Neuronal stem cell (in vitro differentiated cells): ENCODE data around the gene MIA.
A peak's percentile ranks its signal among the peaks of the same experiment; 100 is the strongest.

Experiments used
- DNase-seq: peaks from one replicate; pipeline ENCODE4 v3.0.0-alpha.2; 2013; ENCODE audit warnings: low spot score
- H2AFZ ChIP-seq: one replicate; pipeline ENCODE4 v1.6.1; 2013; ENCODE audit warnings: mild to moderate bottlenecking, low read length, inconsistent platforms
- H2AK5ac ChIP-seq: 2 replicates; pipeline ENCODE4 v1.6.1; 2013; ENCODE audit warnings: low read depth, mild to moderate bottlenecking, inconsistent platforms, low read length, moderate library complexity, mixed read lengths
- H2BK120ac ChIP-seq: 2 replicates; pipeline ENCODE4 v1.6.1; 2013; ENCODE audit warnings: low read depth, mild to moderate bottlenecking, inconsistent platforms, low read length, moderate library complexity, mixed read lengths
- H2BK12ac ChIP-seq: one replicate; pipeline ENCODE4 v1.6.1; 2013; ENCODE audit warnings: low read length, inconsistent platforms
- H2BK15ac ChIP-seq: 2 replicates; pipeline ENCODE4 v1.6.1; 2013; ENCODE audit warnings: mild to moderate bottlenecking, low read length, inconsistent platforms, mixed read lengths
- H2BK5ac ChIP-seq: one replicate; pipeline ENCODE4 v1.6.1; 2013; ENCODE audit warnings: inconsistent platforms, mild to moderate bottlenecking, low read length, moderate library complexity
- H3K14ac ChIP-seq: one replicate; pipeline ENCODE4 v1.6.1; 2013; ENCODE audit warnings: low read length, inconsistent platforms
- H3K18ac ChIP-seq: 2 replicates; pipeline ENCODE4 v1.6.1; 2013; ENCODE audit warnings: low read length, inconsistent platforms
- H3K23ac ChIP-seq: 2 replicates; pipeline ENCODE4 v1.6.1; 2013; ENCODE audit warnings: low read depth, mild to moderate bottlenecking, mixed read lengths, low read length, inconsistent platforms; ENCODE audit not compliant: poor library complexity
- H3K27ac ChIP-seq: replicated peaks from 3 replicates; pipeline ENCODE4 v1.5.1; 2013; ENCODE audit warnings: low read length, inconsistent platforms
- H3K27me3 ChIP-seq, 3 experiments: 2 replicates each; pipeline ENCODE4 v1.6.1; 2013; ENCODE audit warnings: low read length in 3 of 3, mild to moderate bottlenecking in 2 of 3, inconsistent platforms in 1 of 3, low read depth in 1 of 3, mixed read lengths in 1 of 3, moderate library complexity in 1 of 3; ENCODE audit not compliant: control insufficient read depth in 3 of 3, insufficient read depth in 3 of 3
- H3K36me3 ChIP-seq, 2 donors: replicated peaks in 1 of 2; 2 replicates each; pipeline ENCODE4 v1.6.1; 2013; ENCODE audit warnings: low read length in 2 of 2; ENCODE audit not compliant: control insufficient read depth in 2 of 2, insufficient read depth in 2 of 2
- H3K4ac ChIP-seq: 2 replicates; pipeline ENCODE4 v1.6.1; 2013; ENCODE audit warnings: inconsistent platforms, mild to moderate bottlenecking, low read length, moderate library complexity
- H3K4me1 ChIP-seq, 2 donors: 1 replicate in 1 of 2; 2 replicates in 1 of 2; pipeline ENCODE4 v1.6.1; 2013; ENCODE audit warnings: low read length in 2 of 2, low read depth in 1 of 2; ENCODE audit not compliant: control insufficient read depth in 2 of 2, insufficient read depth in 1 of 2
- H3K4me2 ChIP-seq: one replicate; pipeline ENCODE4 v1.6.1; 2013; ENCODE audit warnings: mild to moderate bottlenecking, low read length, inconsistent platforms; ENCODE audit not compliant: insufficient read depth, poor library complexity, severe bottlenecking
- H3K4me3 ChIP-seq, 2 donors: 2 replicates each; pipeline ENCODE4 v1.5.1; 2013; ENCODE audit warnings: low read length in 2 of 2, mild to moderate bottlenecking in 2 of 2, inconsistent platforms in 1 of 2, moderate library complexity in 1 of 2
- H3K79me1 ChIP-seq: one replicate; pipeline ENCODE4 v1.6.1; 2013; ENCODE audit warnings: low read depth, mild to moderate bottlenecking, inconsistent platforms, low read length, moderate library complexity
- H3K9ac ChIP-seq: one replicate; pipeline ENCODE4 v1.6.1; 2013; ENCODE audit warnings: mild to moderate bottlenecking, low read depth, low read length, inconsistent platforms; ENCODE audit not compliant: poor library complexity
- H3K9me3 ChIP-seq, 2 donors: replicated peaks in 1 of 2; 2 replicates each; pipeline versions ENCODE3 to v1.6.1; 2013; ENCODE audit warnings: low read length in 2 of 2, mild to moderate bottlenecking in 2 of 2, inconsistent platforms in 1 of 2, low read depth in 1 of 2, mixed read lengths in 1 of 2, moderate library complexity in 1 of 2; ENCODE audit not compliant: control insufficient read depth in 2 of 2, insufficient read depth in 1 of 2
- H4K8ac ChIP-seq: one replicate; pipeline ENCODE4 v1.6.1; 2013; ENCODE audit warnings: low read depth, mild to moderate bottlenecking, inconsistent platforms, low read length, moderate library complexity
- H4K91ac ChIP-seq: one replicate; pipeline ENCODE4 v1.6.1; 2013; ENCODE audit warnings: low read length, low read depth, mild to moderate bottlenecking, inconsistent platforms; ENCODE audit not compliant: poor library complexity
- WGBS, 2 donors: extraction: QIAGEN DNeasy Blood & Tissue Kit; methylation state at CpG; one replicate each; pipeline ENCODE4 v1.1.7; 2013; ENCODE audit warnings: missing lambda C conversion rate in 2 of 2, mixed read lengths in 1 of 2; ENCODE audit not compliant: insufficient read length in 2 of 2, insufficient replicate concordance in 1 of 2; ENCODE audit errors: extremely low coverage in 2 of 2; 5-methylcytosine and 5-hydroxymethylcytosine counted together

MIA gene

DNA sequence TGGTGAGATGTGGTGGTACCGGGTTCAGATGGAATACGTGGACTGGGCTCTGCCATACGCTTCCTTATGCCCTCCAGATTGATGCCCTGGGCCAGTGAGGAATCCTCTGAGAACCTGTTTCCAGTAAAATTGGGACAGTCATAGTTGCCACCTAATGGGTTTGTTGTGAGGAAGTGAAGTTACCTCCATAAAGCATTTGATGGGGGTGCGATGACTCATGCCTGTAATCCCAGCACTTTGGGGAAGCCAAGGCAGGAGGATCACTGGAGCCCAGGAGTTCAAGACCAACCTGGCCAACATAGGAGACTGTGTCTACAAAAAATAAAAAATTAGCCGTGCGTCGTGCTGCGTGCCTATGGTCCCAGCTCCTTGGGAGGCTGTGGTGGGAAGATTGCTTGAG lies 19.5 kb upstream of the MIA start:
- H3K36me3 ChIP-seq, result peaks cover 51 to 83% of the 10 kb centered on the region in 2 donors

DNA sequence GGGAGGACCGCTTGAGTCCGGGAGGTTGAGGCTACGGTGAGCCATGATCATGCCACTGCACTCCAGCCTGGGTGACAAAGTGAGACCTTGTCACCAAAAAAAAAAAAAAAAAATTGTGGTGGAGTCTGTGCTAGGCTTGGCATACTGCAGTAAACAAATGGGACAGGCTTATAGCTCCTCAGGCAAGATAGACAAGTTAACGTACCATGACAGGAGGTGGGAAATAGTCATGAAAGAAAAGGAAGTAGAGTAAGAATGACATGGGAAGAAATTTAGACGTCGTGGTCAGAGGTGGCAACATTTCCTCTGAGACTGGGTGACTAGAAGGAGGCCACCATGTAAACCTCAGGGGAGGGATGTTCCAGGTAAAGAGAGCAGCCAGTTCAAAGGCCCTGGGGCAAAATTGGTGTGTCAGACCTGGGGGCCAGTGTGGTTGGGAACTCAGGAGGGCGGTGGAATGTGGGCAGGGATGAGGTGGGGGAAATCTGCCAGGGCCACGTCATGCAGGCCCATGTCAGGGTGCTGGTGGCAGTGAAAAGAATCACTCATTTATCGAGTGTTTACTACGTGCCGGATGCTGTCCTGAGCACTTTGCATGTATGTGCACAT lies 18.7 kb upstream of the MIA start:
- H3K36me3 ChIP-seq, result peaks cover 55 to 90% of the 10 kb centered on the region in 2 donors
- peaks cover 4 to 7% of the 10 kb centered on the region in 2 donors for H3K4me1 ChIP-seq

More for the DNA sequence above, 19.5 kb upstream of the MIA start:
- Histone ChIP-seq H3K4ac (no peak overlapping the region), H4K8ac (no peak overlapping the region), H2AFZ (no peak overlapping the region), H3K4me1 (peaks cover 4 to 7% of the 10 kb centered on the region in 2 donors), H2BK120ac (no peak overlapping the region), H3K4me2 (no peak overlapping the region), H3K14ac (no peak overlapping the region), H3K79me1 (peaks cover 20% of the 10 kb centered on the region), H2BK15ac (no peak overlapping the region), H4K91ac (no peak overlapping the region), H3K9me3 (peaks cover 2 to 3% of the 10 kb centered on the region in 2 donors), H3K18ac (no peak overlapping the region), H3K27me3 (no peaks in the 10 kb centered on the region), H3K9ac (peak overlapping the region; percentile 67), H2BK12ac (no peak overlapping the region), H3K4me3 (no peak overlapping the region), H2BK5ac (no peak overlapping the region), H2AK5ac (no peak overlapping the region), H3K27ac (no peak overlapping the region), H3K23ac (no peak overlapping the region)
- no peak for DNase-seq
- no CpG with 5 or more reads among the region's 8 CpGs for WGBS, 2 donors

DNA sequence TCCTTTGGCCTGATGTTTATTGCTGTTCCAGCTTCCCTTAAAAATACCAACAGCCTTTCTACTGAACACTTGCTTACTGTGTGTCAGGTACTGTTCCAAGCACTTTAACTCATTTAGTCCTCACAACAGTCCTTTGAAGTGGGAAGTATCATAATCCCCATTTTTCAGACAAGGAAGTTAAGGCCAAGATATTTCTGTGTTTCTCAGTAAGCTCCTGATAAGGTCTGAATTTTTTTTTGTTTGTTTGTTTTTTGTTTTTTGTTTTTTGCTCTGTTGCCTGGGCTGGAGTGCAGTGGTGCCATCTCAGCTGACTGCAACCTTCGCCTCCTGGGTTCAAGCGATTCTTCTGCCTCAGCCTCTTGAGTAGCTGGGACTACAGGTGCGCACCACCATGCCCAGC lies 16.8 kb upstream of the MIA start:
- Histone ChIP-seq H2BK12ac (no peak overlapping the region), H2BK15ac (no peak overlapping the region), H2AK5ac (no peak overlapping the region), H3K9me3 (peaks cover 0 to 2% of the 10 kb centered on the region in 2 donors), H3K36me3 (peaks cover 73 to 96% of the 10 kb centered on the region in 2 donors), H3K4me3 (no peak overlapping the region), H3K9ac (no peak overlapping the region), H3K18ac (no peak overlapping the region), H2BK5ac (no peak overlapping the region), H4K8ac (no peak overlapping the region), H3K27me3 (no peaks in the 10 kb centered on the region), H4K91ac (no peak overlapping the region), H3K4me1 (peaks cover 0 to 7% of the 10 kb centered on the region in 2 donors), H3K14ac (no peak overlapping the region), H3K27ac (no peak overlapping the region), H3K23ac (no peak overlapping the region), H3K4me2 (no peak overlapping the region), H3K79me1 (peaks cover 20% of the 10 kb centered on the region), H2AFZ (no peak overlapping the region), H3K4ac (no peak overlapping the region), H2BK120ac (no peak overlapping the region)
- DNase-seq, result no peak
- no CpG with 5 or more reads among the region's 3 CpGs for WGBS, 2 donors

More for the DNA sequence above, 18.7 kb upstream of the MIA start:
- WGBS, 2 donors, result no CpG with 5 or more reads among the region's 11 CpGs
- DNase-seq, result no peak
- Histone ChIP-seq H3K18ac (no peak overlapping the region), H2BK120ac (no peak overlapping the region), H3K14ac (no peak overlapping the region), H3K9ac (no peak overlapping the region), H3K27ac (no peak overlapping the region), H2AFZ (no peak overlapping the region), H2BK12ac (no peak overlapping the region), H2BK15ac (no peak overlapping the region), H3K4me2 (no peak overlapping the region), H4K91ac (no peak overlapping the region), H4K8ac (no peak overlapping the region), H2AK5ac (no peak overlapping the region), H3K27me3 (no peaks in the 10 kb centered on the region), H3K4ac (no peak overlapping the region), H3K79me1 (peaks cover 18% of the 10 kb centered on the region), H3K23ac (no peak overlapping the region), H3K9me3 (peaks cover 2 to 3% of the 10 kb centered on the region in 2 donors), H2BK5ac (no peak overlapping the region), H3K4me3 (no peak overlapping the region)

DNA sequence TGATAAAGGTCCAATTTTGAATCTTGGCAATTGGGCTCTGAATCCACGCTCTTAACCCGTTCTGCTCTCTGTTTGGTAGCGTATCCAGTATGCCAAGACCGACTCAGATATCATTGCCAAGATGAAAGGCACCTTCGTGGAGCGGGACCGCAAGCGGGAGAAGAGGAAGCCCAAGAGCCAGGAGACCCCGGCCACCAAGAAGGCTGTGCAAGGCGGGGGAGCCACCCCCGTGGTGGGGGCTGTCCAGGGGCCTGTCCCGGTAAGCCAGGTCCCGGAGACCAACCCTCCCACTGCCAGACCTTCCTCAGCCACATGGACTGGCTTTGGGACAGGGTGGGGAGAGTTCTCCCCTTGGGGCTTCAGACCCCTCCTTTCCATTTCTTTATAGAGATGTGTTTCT lies 16.0 kb upstream of the MIA start:
- no peak overlapping the region for H2BK12ac ChIP-seq
- no peak overlapping the region for H2AK5ac ChIP-seq
- no peak overlapping the region for H4K91ac ChIP-seq
- no peak overlapping the region for H2BK120ac ChIP-seq
- H2BK5ac ChIP-seq, result no peak overlapping the region
- no peak overlapping the region for H3K4me2 ChIP-seq
- no peak overlapping the region for H3K9ac ChIP-seq
- peaks cover 79 to 97% of the 10 kb centered on the region in 2 donors for H3K36me3 ChIP-seq
- H2BK15ac ChIP-seq, result no peak overlapping the region
- H3K27me3 ChIP-seq, result no peaks in the 10 kb centered on the region
- H3K4me1 ChIP-seq, result peaks cover 0 to 6% of the 10 kb centered on the region in 2 donors
- no peak overlapping the region for H3K14ac ChIP-seq
- no peak overlapping the region for H2AFZ ChIP-seq
- peaks cover 20% of the 10 kb centered on the region for H3K79me1 ChIP-seq
- H3K27ac ChIP-seq, result no peak overlapping the region
- no peak overlapping the region for H3K4me3 ChIP-seq
- no peak overlapping the region for H3K18ac ChIP-seq
- no peak overlapping the region for H3K4ac ChIP-seq
- H3K23ac ChIP-seq, result no peak overlapping the region
- no peak overlapping the region for H4K8ac ChIP-seq
- no peak for DNase-seq
- WGBS, 2 donors, result no CpG with 5 or more reads among the region's 13 CpGs
- H3K9me3 ChIP-seq, result peaks cover 0 to 2% of the 10 kb centered on the region in 2 donors
